B cell (primary cell): ENCODE measurements around the gene CDKL4. TPM values are rescaled to one million over a fixed set of nuclear protein-coding genes. Genes with fewer than 3 reads are reported as not detected.

ENCODE experiments used
- ATAC-seq: fragments of 200-7000 bp; cut with Tn5 transposase; one replicate; pipeline ENCODE4 v1.10.0; 2021; ENCODE audit warnings: low read depth, mild to moderate bottlenecking, moderate number of reproducible peaks, moderate library complexity
- CTCF ChIA-PET: fragments of 350-600 bp; sonication (Branson Sonifier 250); formaldehyde crosslinking; loops from one replicate; lab custom pipeline; 2021; ENCODE audit warnings: antibody characterized with exemption, inconsistent platforms; lab: Charles Lee
- POLR2A ChIA-PET: fragments of 350-600 bp; sonication (Branson Sonifier 250); formaldehyde crosslinking; loops from one replicate; lab custom pipeline; 2021; ENCODE audit warnings: antibody characterized with exemption; lab: Charles Lee
- DNase-seq: peaks from one replicate; pipeline ENCODE4 v3.0.0; 2013
- H2AFZ ChIP-seq: 2 replicates; pipeline ENCODE4 v1.6.1; 2012; ENCODE audit warnings: mild to moderate bottlenecking, low read depth, low read length; ENCODE audit not compliant: insufficient read depth, poor library complexity, severe bottlenecking
- H3K27ac ChIP-seq, 2 donors: 1 replicate in 1 of 2; 2 replicates in 1 of 2; pipeline ENCODE4 v1.5.1; 2012 to 2013; ENCODE audit warnings: low read length in 2 of 2, mild to moderate bottlenecking in 2 of 2, moderate library complexity in 1 of 2
- H3K27me3 ChIP-seq, 4 experiments: fragments of 200-600 bp in 1 of 4; sonication (generic) in 1 of 4; replicated peaks in 1 of 4; 1 replicate in 2 of 4; 2 replicates in 2 of 4; pipeline versions ENCODE4 v1.6.1 to v1.7.0; 2013 to 2016; ENCODE audit warnings: low read length in 3 of 4, mild to moderate bottlenecking in 2 of 4, mixed read lengths in 1 of 4, moderate library complexity in 1 of 4; ENCODE audit not compliant: insufficient read depth in 4 of 4, control insufficient read depth in 3 of 4; ENCODE audit errors: control extremely low read depth in 1 of 4
- H3K36me3 ChIP-seq, 2 experiments: replicated peaks in 1 of 2; 1 replicate in 1 of 2; 2 replicates in 1 of 2; pipeline versions ENCODE4 v1.6.1 to v1.7.1; 2013; ENCODE audit warnings: low read length in 1 of 2; ENCODE audit not compliant: insufficient read depth in 2 of 2, control insufficient read depth in 1 of 2; ENCODE audit errors: control extremely low read depth in 1 of 2, extremely low read depth in 1 of 2
- H3K4me1 ChIP-seq, 2 donors: fragments of 200-600 bp in 1 of 2; sonication (generic) in 1 of 2; 1 replicate in 1 of 2; 2 replicates in 1 of 2; pipeline versions ENCODE4 v1.5.1 to v1.6.1; 2013 to 2017; ENCODE audit warnings: low read length in 2 of 2; ENCODE audit not compliant: control insufficient read depth in 2 of 2, insufficient read depth in 2 of 2
- H3K4me2 ChIP-seq: replicated peaks from 2 replicates; pipeline ENCODE3; 2012; ENCODE audit warnings: mild to moderate bottlenecking, low read depth, low read length; ENCODE audit not compliant: poor library complexity, severe bottlenecking
- H3K4me3 ChIP-seq, 5 experiments: fragments of 200-600 bp in 1 of 5; sonication (generic) in 1 of 5; 1 replicate in 3 of 5; 2 replicates in 2 of 5; pipeline versions ENCODE4 v1.5.1 to v1.7.0; 2011 to 2016; ENCODE audit warnings: low read length in 4 of 5, mild to moderate bottlenecking in 4 of 5, low read depth in 2 of 5, control low read depth in 1 of 5, moderate library complexity in 1 of 5; ENCODE audit not compliant: insufficient read depth in 1 of 5; ENCODE audit errors: control extremely low read depth in 1 of 5, extremely low read depth in 1 of 5
- H3K79me2 ChIP-seq: fragments of 200-600 bp; sonication (generic); one replicate; pipeline ENCODE4 v1.6.0; 2016; ENCODE audit warnings: low read length; ENCODE audit not compliant: control insufficient read depth, insufficient read depth
- H3K9ac ChIP-seq: fragments of 200-600 bp; sonication (generic); 2 replicates; pipeline ENCODE4 v1.6.1; 2017; ENCODE audit warnings: mild to moderate bottlenecking, low read length, moderate library complexity
- H3K9me3 ChIP-seq, 3 donors: one replicate each; pipeline versions ENCODE4 v1.6.1 to v1.7.1; 2013; ENCODE audit warnings: low read length in 2 of 3; ENCODE audit not compliant: control insufficient read depth in 2 of 3, insufficient read depth in 1 of 3; ENCODE audit errors: control extremely low read depth in 1 of 3
- H4K20me1 ChIP-seq: 2 replicates; pipeline ENCODE4 v1.6.0; 2012; ENCODE audit warnings: mild to moderate bottlenecking, low read length; ENCODE audit not compliant: insufficient read depth, control insufficient read depth, poor library complexity, severe bottlenecking
- H3K27ac Mint-ChIP-seq: one replicate; pipeline ENCODE4 v1.8.0; 2021; ENCODE audit warnings: mixed read lengths
- H3K27me3 Mint-ChIP-seq: one replicate; pipeline ENCODE4 v1.8.0; 2021; ENCODE audit warnings: mixed read lengths
- H3K4me1 Mint-ChIP-seq: one replicate; pipeline ENCODE4 v1.8.0; 2021; ENCODE audit warnings: mixed read lengths
- H3K4me3 Mint-ChIP-seq: one replicate; pipeline ENCODE4 v1.8.0; 2021; ENCODE audit warnings: mixed read lengths
- H3K9me3 Mint-ChIP-seq: one replicate; pipeline ENCODE4 v1.8.0; 2022; ENCODE audit warnings: mixed read lengths; ENCODE audit not compliant: insufficient read depth
- EZH2 ChIP-seq: IDR thresholded peaks from 2 replicates; pipeline ENCODE4 v1.6.1; 2012; ENCODE audit warnings: borderline replicate concordance, low read depth, mild to moderate bottlenecking, moderate library complexity, low read length; ENCODE audit not compliant: insufficient read depth, poor library complexity, severe bottlenecking
- WGBS: methylation state at CpG from one replicate; pipeline ENCODE4 v1.1.5; 2013; ENCODE audit warnings: missing lambda C conversion rate; ENCODE audit not compliant: insufficient coverage; 5-methylcytosine and 5-hydroxymethylcytosine counted together
- intact Hi-C: fragments of 100-400 bp; cut with micrococcal nuclease; formaldehyde crosslinking; loops from one replicate; pipeline ENCODE4 v1.10.0; 2022
- polyA plus RNA-seq: library from polyadenylated mRNA; depleted of rRNA; stranded (reverse); fragments of >200 nt; gene quantifications from 2 replicates; pipeline ENCODE4 v1.2.3, GENCODE V29; 2012
- total RNA-seq, 2 donors: library from RNA; stranded (reverse); fragments of 120-200 nt in 1 of 2; gene quantifications; 1 replicate in 1 of 2; 2 replicates in 1 of 2; pipeline versions ENCODE4 v1.2.3 to v1.2.4, GENCODE V29; 2013 to 2022
- TF ChIP-seq, protein P1 (sequence below): fragments of 200-600 bp; IDR thresholded peaks from one replicate; pipeline ENCODE4 v1.8.0; 2022; ENCODE audit warnings: antibody characterized with exemption, mild to moderate bottlenecking

Gene CDKL4
- total and polyA plus RNA-seq, 2 donors (not counting 1 experiment from before 2014, with no cell fraction given): not detected

DNA sequence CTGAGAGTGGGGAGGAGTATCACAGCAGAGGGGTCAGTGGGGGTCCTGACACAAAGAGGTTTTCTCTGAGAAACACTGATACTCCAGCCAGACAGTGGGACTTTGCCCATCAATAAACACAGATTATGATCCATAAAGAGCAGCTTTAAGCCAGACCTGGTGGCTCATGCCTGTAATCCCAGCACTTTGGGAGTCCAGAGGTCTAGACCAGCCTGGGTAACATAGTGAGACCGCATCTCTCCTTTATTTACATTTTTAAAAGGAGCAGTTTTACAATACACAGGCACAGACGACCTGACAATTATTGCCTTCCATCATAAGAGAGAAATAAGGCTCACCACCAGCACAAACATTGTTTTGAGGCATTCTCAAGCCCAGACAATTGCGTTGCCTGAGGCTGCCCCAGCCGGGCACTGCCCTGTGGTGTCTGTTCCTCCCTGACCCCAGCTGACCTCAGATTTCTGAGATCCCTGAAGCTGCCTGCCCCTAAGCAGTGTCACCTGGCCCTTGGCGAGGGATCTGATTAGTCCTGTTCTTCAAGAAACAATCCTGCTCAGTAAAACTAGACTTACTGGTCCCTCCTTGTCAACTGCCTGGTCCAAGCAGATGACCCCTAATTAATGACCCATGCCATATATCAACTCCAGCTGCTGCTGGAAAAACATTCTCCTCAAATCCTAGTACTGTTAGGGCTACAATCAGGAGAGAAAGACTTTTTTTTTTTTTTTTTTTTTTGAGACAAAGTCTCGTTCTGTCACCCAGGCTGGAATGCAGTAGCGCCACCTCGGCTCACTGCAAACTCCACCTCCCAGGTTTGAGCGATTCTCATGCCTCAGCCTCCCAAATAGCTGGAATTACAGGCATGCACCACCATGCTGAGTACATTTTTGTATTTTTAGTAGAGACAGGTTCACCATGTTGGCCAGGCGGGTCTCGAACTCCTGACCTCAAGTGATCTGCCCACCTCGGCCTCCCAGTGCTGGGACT is 63.5 kb downstream of the CDKL4 start:
- Mint-ChIP-seq H3K4me3 (no peak overlapping the region), H3K9me3 (no peaks in the 10 kb centered on the region), H3K4me1 (no peaks in the 10 kb centered on the region), H3K27ac (no peak overlapping the region), H3K27me3 (no peaks in the 10 kb centered on the region)
- ChIA-PET CTCF (no interaction called here), POLR2A (no interaction called here)
- DNase-seq (no peak), ATAC-seq (no peak)
- Histone ChIP-seq H4K20me1 (no peaks in the 10 kb centered on the region), H3K4me1 (no peaks in the 10 kb centered on the region), H3K79me2 (no peaks in the 10 kb centered on the region), H3K9me3 (no peaks in the 10 kb centered on the region), H3K4me2 (no peak overlapping the region), H3K9ac (no peak overlapping the region), H3K27me3 (no peaks in the 10 kb centered on the region), H3K27ac (no peak overlapping the region), H3K36me3 (no peaks in the 10 kb centered on the region), H2AFZ (no peak overlapping the region), H3K4me3 (no peak overlapping the region)
- WGBS: 96% methylated on average over 9 of the region's 12 CpGs
- intact Hi-C loops: no loop called here
- TF ChIP-seq EZH2: no peak
- TF ChIP-seq, protein P1, sequence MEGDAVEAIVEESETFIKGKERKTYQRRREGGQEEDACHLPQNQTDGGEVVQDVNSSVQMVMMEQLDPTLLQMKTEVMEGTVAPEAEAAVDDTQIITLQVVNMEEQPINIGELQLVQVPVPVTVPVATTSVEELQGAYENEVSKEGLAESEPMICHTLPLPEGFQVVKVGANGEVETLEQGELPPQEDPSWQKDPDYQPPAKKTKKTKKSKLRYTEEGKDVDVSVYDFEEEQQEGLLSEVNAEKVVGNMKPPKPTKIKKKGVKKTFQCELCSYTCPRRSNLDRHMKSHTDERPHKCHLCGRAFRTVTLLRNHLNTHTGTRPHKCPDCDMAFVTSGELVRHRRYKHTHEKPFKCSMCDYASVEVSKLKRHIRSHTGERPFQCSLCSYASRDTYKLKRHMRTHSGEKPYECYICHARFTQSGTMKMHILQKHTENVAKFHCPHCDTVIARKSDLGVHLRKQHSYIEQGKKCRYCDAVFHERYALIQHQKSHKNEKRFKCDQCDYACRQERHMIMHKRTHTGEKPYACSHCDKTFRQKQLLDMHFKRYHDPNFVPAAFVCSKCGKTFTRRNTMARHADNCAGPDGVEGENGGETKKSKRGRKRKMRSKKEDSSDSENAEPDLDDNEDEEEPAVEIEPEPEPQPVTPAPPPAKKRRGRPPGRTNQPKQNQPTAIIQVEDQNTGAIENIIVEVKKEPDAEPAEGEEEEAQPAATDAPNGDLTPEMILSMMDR: no peak

DNA sequence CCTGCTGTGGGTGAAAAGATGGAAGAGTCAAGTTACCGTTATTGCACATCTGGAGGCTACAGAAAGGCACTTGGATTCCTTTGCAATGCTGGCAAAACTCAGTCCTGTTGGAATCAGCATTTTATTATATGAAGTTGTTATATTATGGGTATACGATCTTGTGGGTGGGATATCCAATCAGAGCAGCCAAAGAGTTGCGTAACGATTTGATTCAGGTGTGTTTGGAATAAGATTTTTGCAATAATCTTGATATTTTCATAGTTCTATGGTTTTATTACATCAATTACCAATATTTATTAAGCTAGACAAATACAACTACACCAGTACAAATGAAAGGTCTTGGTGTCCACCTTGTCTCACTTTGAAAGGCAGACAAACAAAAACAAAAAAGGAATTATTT is 65.0 kb downstream of the CDKL4 start:
- Mint-ChIP-seq H3K27ac (no peak overlapping the region), H3K4me1 (no peaks in the 10 kb centered on the region), H3K27me3 (no peaks in the 10 kb centered on the region), H3K9me3 (no peaks in the 10 kb centered on the region), H3K4me3 (no peak overlapping the region)
- CTCF ChIA-PET: no interaction called here
- POLR2A ChIA-PET: no interaction called here
- H3K27ac ChIP-seq: no peak overlapping the region
- TF ChIP-seq, protein P1: no peak
- no peak for TF ChIP-seq EZH2
- intact Hi-C loops: no loop called here
- DNase-seq (no peak), ATAC-seq (no peak)
- no peak overlapping the region for H2AFZ ChIP-seq
- no peaks in the 10 kb centered on the region for H3K27me3 ChIP-seq
- H4K20me1 ChIP-seq: no peaks in the 10 kb centered on the region
- H3K4me2 ChIP-seq: no peak overlapping the region
- H3K9ac ChIP-seq: no peak overlapping the region
- H3K4me1 ChIP-seq: no peaks in the 10 kb centered on the region
- WGBS: 94% methylated on average over 2 of the region's 4 CpGs
- H3K79me2 ChIP-seq: no peaks in the 10 kb centered on the region
- H3K36me3 ChIP-seq: no peaks in the 10 kb centered on the region
- no peaks in the 10 kb centered on the region for H3K9me3 ChIP-seq
- no peak overlapping the region for H3K4me3 ChIP-seq
